GM12873 (cell line): ENCODE results near the gene MXRA8.

Experiments
- TF ChIP-seq, protein P1 (sequence below): IDR thresholded peaks from 2 replicates; pipeline ENCODE4 v1.5.1; 2012; ENCODE audit warnings: low read depth, mild to moderate bottlenecking, moderate library complexity, low read length, control low read depth; ENCODE audit not compliant: insufficient read depth; ENCODE audit errors: missing control alignments

MXRA8 gene

DNA sequence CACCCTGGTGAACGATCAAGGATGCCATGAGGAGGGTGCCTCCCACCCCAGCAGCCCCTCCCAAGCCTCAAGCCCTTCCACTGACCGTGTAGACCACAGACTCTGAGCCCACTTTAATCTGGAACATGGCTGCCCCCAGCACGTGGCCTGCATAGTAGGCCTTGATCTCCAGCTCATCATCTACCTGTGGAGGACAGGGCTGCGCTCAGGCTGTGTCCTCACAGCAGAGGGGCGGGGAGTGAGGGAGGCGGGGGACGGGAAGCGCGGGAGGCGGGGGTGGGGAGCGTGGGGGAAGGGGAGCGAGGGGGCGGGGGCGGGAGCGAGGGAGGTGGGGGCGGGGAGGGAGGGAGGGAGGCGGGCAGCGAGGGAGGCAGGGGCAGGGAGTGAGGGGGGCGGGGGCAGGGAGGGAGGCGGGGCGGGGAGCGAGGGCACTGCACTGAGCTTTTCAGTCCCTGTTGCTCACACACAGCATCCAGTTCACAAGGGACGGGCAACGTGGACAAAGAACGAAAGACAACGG, 42.9 kb downstream of the MXRA8 start:
- TF ChIP-seq, protein P1, sequence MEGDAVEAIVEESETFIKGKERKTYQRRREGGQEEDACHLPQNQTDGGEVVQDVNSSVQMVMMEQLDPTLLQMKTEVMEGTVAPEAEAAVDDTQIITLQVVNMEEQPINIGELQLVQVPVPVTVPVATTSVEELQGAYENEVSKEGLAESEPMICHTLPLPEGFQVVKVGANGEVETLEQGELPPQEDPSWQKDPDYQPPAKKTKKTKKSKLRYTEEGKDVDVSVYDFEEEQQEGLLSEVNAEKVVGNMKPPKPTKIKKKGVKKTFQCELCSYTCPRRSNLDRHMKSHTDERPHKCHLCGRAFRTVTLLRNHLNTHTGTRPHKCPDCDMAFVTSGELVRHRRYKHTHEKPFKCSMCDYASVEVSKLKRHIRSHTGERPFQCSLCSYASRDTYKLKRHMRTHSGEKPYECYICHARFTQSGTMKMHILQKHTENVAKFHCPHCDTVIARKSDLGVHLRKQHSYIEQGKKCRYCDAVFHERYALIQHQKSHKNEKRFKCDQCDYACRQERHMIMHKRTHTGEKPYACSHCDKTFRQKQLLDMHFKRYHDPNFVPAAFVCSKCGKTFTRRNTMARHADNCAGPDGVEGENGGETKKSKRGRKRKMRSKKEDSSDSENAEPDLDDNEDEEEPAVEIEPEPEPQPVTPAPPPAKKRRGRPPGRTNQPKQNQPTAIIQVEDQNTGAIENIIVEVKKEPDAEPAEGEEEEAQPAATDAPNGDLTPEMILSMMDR: no peak

DNA sequence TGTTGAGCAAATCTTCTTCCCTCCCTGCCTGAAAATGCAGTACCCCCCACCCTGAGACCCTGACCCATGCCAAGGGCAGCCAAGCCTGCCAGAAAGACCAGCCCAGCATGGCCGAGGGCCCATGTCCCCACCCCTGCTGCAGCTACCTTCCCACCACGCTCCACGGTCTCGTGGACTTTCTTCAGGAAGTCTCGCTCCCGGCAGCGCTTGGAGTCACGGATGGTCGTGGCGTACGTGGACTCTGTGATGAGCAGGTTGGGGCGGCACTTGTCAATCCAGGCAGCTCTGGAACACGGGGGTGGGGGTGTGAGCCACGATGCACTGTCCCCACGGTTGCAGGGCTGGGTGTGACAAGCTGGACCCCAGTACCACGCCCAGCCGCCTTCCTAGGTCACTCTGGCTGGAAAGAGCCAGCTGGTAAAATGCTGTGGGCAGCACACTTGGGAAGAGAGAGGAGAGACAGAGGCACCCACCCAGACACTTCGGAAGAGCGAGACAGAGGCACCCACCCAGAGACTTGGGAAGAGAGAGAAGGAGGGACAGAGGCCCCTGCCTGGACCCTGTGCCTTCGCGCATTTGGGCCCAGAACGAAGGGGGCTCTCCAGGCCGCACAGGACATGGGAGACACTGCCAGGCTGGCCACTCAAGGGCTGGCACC, 43.5 kb downstream of the MXRA8 start:
- TF ChIP-seq, protein P1: no peak

DNA sequence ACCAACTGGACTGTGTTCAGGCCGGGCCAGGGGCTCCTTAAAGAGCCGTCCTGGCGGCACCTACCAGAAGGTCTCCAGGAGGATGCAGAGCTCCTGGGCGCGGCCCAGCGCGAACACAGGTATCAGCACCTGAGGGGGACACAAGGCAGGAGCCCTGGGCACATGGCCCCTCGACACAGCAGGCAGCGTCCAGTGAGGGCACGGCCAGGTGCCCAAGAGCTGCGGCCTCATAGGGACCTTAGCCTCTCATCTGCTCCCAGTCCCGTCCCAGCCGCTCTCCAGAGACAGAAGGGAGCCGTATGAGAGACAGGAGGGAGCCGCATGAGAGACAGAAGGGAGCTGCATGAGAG, 44.1 kb downstream of the MXRA8 start:
- TF ChIP-seq, protein P1: no peak

DNA sequence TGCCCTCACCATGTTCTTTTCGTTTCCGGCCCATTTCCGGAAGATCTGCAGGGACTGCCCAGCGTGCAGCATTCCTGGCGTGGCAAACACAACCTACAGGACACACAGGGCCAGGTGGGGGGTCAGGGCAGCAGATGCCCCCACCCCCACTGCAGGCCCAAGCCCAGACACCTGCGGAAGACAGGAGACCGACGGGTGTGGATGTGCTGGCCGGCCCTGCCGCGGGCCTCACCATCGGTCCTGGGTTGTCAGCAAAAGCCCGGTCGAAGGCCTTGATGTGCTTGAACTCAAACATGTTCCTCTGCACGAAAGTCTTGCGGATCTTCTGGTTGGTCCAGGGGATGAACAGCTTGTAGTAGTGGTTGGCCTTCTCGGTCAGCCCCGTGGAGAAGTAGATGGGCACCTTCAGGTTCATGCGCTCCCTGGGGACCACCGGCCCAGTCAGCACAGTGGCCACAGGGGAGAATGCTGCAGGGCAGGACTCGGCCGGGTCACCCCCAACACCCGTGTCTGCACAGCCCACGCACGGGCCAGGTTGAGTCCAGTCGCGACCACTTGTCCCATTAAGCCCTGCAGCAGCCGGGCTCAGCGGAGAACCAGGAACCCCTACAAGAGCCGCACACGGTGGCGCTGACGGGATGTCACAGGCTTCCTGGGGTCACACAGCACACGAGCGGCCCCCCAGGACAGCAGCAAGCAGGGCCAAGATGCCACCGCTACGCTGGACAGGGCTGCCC, 44.7 kb downstream of the MXRA8 start:
- TF ChIP-seq, protein P1: no peak

DNA sequence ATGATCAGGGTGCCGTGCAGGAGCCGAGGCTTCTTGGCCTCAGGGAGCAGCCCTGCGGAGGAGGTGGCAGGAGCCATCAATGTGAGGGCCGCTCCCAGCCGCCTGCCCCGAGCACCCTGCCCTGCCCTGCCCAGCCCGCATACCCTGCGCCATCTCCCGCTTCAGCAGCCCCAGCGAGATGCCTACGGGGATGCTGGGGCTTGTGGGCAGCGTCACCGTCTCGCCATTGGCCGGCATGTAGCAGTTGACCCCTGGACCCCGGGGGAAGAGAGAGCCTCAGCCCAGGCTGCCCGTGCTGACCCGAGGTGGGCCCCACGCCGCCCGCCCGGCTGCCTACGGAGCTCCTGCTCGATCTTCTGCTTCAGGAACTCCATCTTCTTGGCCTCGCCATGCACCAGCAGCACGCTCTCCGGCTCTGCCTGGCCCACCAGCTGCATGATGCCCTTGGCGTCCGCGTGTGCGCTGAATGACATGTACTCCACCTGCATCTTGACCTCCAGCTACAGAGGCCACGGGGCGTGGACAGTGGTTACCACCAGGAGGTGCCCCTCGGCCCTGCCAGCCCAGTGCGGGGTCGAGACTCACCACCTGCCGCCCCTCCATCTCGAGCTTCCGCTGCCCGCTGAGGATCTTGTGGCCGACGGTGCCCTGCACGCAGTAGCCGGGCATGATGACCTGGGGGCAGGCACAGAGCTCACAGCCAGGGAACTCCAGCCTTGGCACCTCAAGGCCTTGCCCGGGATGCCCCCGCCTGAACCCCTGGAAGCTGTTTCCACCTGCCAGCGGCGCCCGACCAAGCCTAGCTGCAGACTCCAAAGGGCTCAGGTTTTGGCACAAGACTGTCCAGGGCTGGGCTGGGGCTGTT, 45.7 kb downstream of the MXRA8 start:
- TF ChIP-seq, protein P1: no peak

DNA sequence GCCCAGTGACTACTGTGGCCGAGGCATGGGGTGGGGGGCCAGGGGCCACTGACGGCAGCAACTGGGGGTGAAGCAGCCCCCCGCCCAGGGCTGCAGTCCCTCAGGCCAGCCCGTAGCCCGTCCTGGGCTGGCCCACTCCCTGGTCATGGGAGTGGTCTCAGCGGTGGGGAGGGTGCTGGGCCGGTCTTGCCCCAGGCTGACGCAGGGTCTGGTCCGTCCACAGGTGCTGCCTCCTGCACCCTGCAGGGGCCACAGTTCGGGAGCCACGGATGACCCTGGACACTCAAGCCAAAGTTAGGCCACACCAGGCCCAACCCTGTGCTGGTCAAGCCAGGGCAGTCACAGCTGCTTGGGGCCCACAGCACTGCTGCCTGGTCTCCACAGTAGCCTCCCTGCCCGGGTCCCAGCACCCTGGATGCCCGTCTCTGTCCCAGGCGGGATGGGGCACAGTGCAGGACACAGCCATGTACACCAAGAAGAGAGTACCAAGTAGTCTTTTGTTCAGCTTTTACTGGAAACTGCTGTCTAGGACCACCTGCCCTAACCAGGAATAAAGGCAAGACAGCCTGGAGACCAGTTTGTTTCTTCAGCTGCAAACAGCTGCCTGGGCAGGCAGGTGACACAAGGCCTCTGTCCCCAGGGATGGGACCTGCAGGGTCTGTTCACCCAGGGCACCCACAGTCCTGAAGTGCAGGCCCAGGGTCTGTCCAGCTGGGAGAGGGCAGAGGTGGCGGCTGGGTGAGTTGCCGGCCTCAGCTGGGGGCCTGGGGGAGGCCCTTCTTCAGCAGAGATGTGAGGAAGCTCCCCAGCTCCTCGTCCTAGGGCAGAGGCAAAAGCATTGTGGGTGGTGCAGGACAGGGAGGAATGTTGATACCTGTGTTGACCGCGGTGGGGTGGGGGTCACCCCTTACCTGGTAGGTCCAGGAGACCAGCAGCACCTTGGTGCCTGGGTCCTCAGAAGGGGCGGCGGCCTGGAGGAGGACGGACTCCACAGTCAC, 46.9 kb downstream of the MXRA8 start:
- TF ChIP-seq, protein P1: no peak
